HEK293 (cell line): ENCODE data around the gene MMP11.
"Not testable (repeated sequence)": the region's sequence is repeated elsewhere in the genome, so short reads cannot be mapped to it uniquely, and the experiment has no call there.

Experiments used
- CTCF ChIA-PET: fragments of 350-600 bp; formaldehyde crosslinking; extraction: SDS; loops from one replicate; lab custom pipeline; 2021; ENCODE audit warnings: antibody characterized with exemption; lab: Yijun Ruan, JAX
- POLR2A ChIA-PET: fragments of 300-600 bp; formaldehyde crosslinking; extraction: SDS; loops from one replicate; lab custom pipeline; 2020; ENCODE audit warnings: antibody characterized with exemption, inconsistent platforms; lab: Yijun Ruan, JAX
- H3K27ac ChIP-seq: fragments of 200-500 bp; sonication (Bioruptor generic); 2 replicates; pipeline ENCODE4 v1.5.1; 2014; ENCODE audit warnings: low read depth, low read length, control low read depth, inconsistent platforms; ENCODE audit errors: extremely low read depth
- H3K36me3 ChIP-seq, 2 experiments: fragments of 200-500 bp in 1 of 2; sonication (Bioruptor generic) in 1 of 2; 1 replicate in 1 of 2; 2 replicates in 1 of 2; pipeline ENCODE4 v1.5.1; 2014 to 2017; ENCODE audit warnings: inconsistent platforms in 2 of 2, low read length in 2 of 2; ENCODE audit not compliant: control insufficient read depth in 2 of 2, insufficient read depth in 1 of 2
- H3K4me1 ChIP-seq: fragments of 200-500 bp; sonication (Bioruptor generic); 2 replicates; pipeline ENCODE4 v1.5.1; 2014; ENCODE audit warnings: mild to moderate bottlenecking, low read length, inconsistent platforms; ENCODE audit not compliant: control insufficient read depth, insufficient read depth
- H3K4me3 ChIP-seq: 2 replicates; pipeline ENCODE4 v1.5.1; 2011; ENCODE audit warnings: low read depth, mild to moderate bottlenecking, control low read depth, low read length, moderate library complexity
- H3K9me3 ChIP-seq: fragments of 200-500 bp; sonication (Bioruptor generic); 2 replicates; pipeline ENCODE4 v1.5.1; 2014; ENCODE audit warnings: low read depth, low read length, inconsistent platforms; ENCODE audit not compliant: control insufficient read depth, insufficient read depth
- GLIS2 ChIP-seq: fragments of 450-650 bp; formaldehyde crosslinking; IDR thresholded peaks from 2 replicates; pipeline ENCODE4 v1.5.1; 2016; ENCODE audit warnings: missing biosample characterization, missing genetic modification characterization
- KLF10 ChIP-seq: fragments of 450-650 bp; IDR thresholded peaks from 2 replicates; pipeline ENCODE4 v1.5.1; 2018; ENCODE audit warnings: missing biosample characterization, mild to moderate bottlenecking, missing genetic modification characterization
- MYNN ChIP-seq: fragments of 450-650 bp; formaldehyde crosslinking; IDR thresholded peaks from 2 replicates; pipeline ENCODE4 v1.5.1; 2016; ENCODE audit warnings: missing biosample characterization, missing genetic modification characterization, borderline replicate concordance
- PRDM1 ChIP-seq: fragments of 450-650 bp; formaldehyde crosslinking; IDR thresholded peaks from 2 replicates; pipeline ENCODE4; 2016; ENCODE audit warnings: missing biosample characterization, missing genetic modification characterization
- SP2 ChIP-seq: fragments of 450-650 bp; formaldehyde crosslinking; IDR thresholded peaks from 2 replicates; pipeline ENCODE4 v1.5.1; 2016; ENCODE audit warnings: missing biosample characterization, missing genetic modification characterization
- SP3 ChIP-seq: fragments of 450-650 bp; formaldehyde crosslinking; IDR thresholded peaks from 2 replicates; pipeline ENCODE4 v1.5.1; 2016; ENCODE audit warnings: missing biosample characterization, missing genetic modification characterization
- WT1 ChIP-seq: fragments of 450-650 bp; formaldehyde crosslinking; IDR thresholded peaks from 2 replicates; pipeline ENCODE4 v1.5.1; 2016; ENCODE audit warnings: missing biosample characterization, missing genetic modification characterization
- ZFP41 ChIP-seq: fragments of 450-650 bp; formaldehyde crosslinking; IDR thresholded peaks from 2 replicates; pipeline ENCODE4 v1.5.1; 2016; ENCODE audit warnings: missing biosample characterization, missing genetic modification characterization, borderline replicate concordance
- ZNF292 ChIP-seq: fragments of 450-650 bp; formaldehyde crosslinking; IDR thresholded peaks from 2 replicates; pipeline ENCODE4 v1.5.1; 2016; ENCODE audit warnings: low read depth, missing biosample characterization, missing genetic modification characterization, borderline replicate concordance
- ZNF335 ChIP-seq: fragments of 450-650 bp; formaldehyde crosslinking; conservative IDR thresholded peaks from 2 replicates; pipeline ENCODE4 v1.5.1; 2016; ENCODE audit warnings: missing biosample characterization, missing genetic modification characterization
- ZNF341 ChIP-seq: fragments of 450-650 bp; formaldehyde crosslinking; IDR thresholded peaks from 2 replicates; pipeline ENCODE4; 2016; ENCODE audit warnings: low read depth, missing biosample characterization, missing genetic modification characterization
- ZNF501 ChIP-seq: fragments of 450-650 bp; formaldehyde crosslinking; IDR thresholded peaks from 2 replicates; pipeline ENCODE4 v1.5.1; 2016; ENCODE audit warnings: missing biosample characterization, missing genetic modification characterization
- ZNF664 ChIP-seq: fragments of 450-650 bp; formaldehyde crosslinking; IDR thresholded peaks from 2 replicates; pipeline ENCODE4 v1.5.1; 2016; ENCODE audit warnings: missing biosample characterization, missing genetic modification characterization
- ZNF837 ChIP-seq: fragments of 450-650 bp; formaldehyde crosslinking; IDR thresholded peaks from 2 replicates; pipeline ENCODE4 v1.5.1; 2016; ENCODE audit warnings: missing biosample characterization, missing genetic modification characterization
- ZSCAN30 ChIP-seq: fragments of 450-650 bp; IDR thresholded peaks from 2 replicates; pipeline ENCODE4 v1.5.1; 2018; ENCODE audit warnings: missing biosample characterization, mild to moderate bottlenecking, missing genetic modification characterization, moderate library complexity
- ZXDB ChIP-seq: fragments of 450-650 bp; formaldehyde crosslinking; IDR thresholded peaks from 2 replicates; pipeline ENCODE4 v1.5.1; 2016; ENCODE audit warnings: missing biosample characterization, missing genetic modification characterization
- TF ChIP-seq, protein P1 (sequence below): fragments of 450-650 bp; formaldehyde crosslinking; IDR thresholded peaks from 2 replicates; pipeline ENCODE4 v1.5.1; 2016; ENCODE audit warnings: missing biosample characterization, missing genetic modification characterization
- TF ChIP-seq, protein P2 (sequence below): fragments of 450-650 bp; formaldehyde crosslinking; IDR thresholded peaks from 2 replicates; pipeline ENCODE4 v1.5.1; 2016; ENCODE audit warnings: missing biosample characterization, missing genetic modification characterization
- TF ChIP-seq, protein P3 (sequence below): fragments of 450-650 bp; formaldehyde crosslinking; optimal IDR thresholded peaks from 2 replicates; pipeline ENCODE3; 2016; ENCODE audit warnings: missing biosample characterization, mild to moderate bottlenecking, missing genetic modification characterization

MMP11 gene, protein sequence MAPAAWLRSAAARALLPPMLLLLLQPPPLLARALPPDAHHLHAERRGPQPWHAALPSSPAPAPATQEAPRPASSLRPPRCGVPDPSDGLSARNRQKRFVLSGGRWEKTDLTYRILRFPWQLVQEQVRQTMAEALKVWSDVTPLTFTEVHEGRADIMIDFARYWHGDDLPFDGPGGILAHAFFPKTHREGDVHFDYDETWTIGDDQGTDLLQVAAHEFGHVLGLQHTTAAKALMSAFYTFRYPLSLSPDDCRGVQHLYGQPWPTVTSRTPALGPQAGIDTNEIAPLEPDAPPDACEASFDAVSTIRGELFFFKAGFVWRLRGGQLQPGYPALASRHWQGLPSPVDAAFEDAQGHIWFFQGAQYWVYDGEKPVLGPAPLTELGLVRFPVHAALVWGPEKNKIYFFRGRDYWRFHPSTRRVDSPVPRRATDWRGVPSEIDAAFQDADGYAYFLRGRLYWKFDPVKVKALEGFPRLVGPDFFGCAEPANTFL

DNA sequence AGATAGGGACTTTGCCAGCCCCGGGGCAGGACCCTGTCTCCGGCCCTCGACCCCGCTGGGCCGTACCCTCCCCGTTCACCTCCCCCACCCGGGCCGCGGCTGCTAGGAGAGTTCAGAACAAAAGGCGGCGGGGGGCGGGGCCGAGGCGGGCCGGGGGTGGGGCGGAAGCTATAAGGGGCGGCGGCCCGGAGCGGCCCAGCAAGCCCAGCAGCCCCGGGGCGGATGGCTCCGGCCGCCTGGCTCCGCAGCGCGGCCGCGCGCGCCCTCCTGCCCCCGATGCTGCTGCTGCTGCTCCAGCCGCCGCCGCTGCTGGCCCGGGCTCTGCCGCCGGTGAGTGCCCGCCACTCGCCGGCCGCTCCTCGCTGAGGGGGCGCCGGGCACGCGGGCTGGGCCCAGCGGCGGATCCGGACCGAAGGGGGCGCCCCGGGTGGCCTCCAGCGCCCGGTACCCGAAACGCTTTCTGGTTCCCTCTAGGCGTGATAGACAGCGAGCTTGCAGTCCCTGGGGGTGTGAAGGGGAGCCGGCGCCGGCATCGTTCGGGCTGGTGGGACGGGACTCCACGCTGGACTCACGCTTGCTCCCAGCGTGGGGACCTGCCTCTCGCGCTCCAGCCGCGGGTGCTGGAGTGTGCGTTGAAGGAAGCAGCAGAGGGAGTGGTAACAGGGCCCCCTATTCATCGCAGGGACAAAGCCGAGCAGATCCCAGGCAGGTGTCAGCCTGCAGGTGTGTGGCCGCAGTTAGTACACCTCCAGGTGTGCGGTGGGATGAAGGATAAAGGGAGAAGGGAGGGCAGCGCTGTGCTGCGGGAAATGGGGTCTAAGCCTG, at the start of gene MMP11:
Gene MMP11 (plus strand): TSS at position 201 of the 825 bp plus-strand sequence. CDS start 22 bp downstream, at position 223.
- 0 out of 2 replicates have a peak, but pooled peaks have one; percentile 52 for TF ChIP-seq KLF10 (tag by site-specific recombination)
- 0 out of 2 replicates have a peak, but pooled peaks have one; percentile 6 for TF ChIP-seq ZNF335 (tag by site-specific recombination)
- peak; percentile 36 for TF ChIP-seq GLIS2 (tag by site-specific recombination)
- no peak for TF ChIP-seq ZSCAN30 (tag by site-specific recombination)
- TF ChIP-seq, protein P1, sequence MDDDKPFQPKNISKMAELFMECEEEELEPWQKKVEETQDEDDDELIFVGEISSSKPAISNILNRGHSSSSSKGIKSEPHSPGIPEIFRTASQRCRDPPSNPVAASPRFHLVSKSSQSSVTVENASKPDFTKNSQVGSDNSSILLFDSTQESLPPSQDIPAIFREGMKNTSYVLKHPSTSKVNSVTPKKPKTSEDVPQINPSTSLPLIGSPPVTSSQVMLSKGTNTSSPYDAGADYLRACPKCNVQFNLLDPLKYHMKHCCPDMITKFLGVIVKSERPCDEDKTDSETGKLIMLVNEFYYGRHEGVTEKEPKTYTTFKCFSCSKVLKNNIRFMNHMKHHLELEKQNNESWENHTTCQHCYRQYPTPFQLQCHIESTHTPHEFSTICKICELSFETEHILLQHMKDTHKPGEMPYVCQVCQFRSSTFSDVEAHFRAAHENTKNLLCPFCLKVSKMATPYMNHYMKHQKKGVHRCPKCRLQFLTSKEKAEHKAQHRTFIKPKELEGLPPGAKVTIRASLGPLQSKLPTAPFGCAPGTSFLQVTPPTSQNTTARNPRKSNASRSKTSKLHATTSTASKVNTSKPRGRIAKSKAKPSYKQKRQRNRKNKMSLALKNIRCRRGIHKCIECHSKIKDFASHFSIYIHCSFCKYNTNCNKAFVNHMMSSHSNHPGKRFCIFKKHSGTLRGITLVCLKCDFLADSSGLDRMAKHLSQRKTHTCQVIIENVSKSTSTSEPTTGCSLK (tag by site-specific recombination) = no peak
- peak; percentile 30; the same call in 1 of the 2 replicates for TF ChIP-seq SP3 (tag by site-specific recombination)
- no peak for TF ChIP-seq ZNF292 (tag by site-specific recombination)
- TF ChIP-seq ZNF501 = no peak
- TF ChIP-seq, protein P2, sequence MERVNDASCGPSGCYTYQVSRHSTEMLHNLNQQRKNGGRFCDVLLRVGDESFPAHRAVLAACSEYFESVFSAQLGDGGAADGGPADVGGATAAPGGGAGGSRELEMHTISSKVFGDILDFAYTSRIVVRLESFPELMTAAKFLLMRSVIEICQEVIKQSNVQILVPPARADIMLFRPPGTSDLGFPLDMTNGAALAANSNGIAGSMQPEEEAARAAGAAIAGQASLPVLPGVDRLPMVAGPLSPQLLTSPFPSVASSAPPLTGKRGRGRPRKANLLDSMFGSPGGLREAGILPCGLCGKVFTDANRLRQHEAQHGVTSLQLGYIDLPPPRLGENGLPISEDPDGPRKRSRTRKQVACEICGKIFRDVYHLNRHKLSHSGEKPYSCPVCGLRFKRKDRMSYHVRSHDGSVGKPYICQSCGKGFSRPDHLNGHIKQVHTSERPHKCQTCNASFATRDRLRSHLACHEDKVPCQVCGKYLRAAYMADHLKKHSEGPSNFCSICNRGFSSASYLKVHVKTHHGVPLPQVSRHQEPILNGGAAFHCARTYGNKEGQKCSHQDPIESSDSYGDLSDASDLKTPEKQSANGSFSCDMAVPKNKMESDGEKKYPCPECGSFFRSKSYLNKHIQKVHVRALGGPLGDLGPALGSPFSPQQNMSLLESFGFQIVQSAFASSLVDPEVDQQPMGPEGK = 0 out of 2 replicates have a peak, but pooled peaks have one; percentile 29
- TF ChIP-seq, protein P3, sequence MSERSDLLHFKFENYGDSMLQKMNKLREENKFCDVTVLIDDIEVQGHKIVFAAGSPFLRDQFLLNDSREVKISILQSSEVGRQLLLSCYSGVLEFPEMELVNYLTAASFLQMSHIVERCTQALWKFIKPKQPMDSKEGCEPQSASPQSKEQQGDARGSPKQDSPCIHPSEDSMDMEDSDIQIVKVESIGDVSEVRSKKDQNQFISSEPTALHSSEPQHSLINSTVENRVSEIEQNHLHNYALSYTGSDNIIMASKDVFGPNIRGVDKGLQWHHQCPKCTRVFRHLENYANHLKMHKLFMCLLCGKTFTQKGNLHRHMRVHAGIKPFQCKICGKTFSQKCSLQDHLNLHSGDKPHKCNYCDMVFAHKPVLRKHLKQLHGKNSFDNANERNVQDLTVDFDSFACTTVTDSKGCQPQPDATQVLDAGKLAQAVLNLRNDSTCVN = peak; percentile 17
- Histone ChIP-seq H3K36me3 (no peaks in the 10 kb centered on the region), H3K9me3 (no peaks in the 10 kb centered on the region), H3K4me3 (no peak within 1 kb of the TSS; the same call in 1 of the 2 replicates), H3K4me1 (peaks cover 3% of the 10 kb centered on the region), H3K27ac (no peak within 1 kb of the TSS; the same call in 1 of the 2 replicates)
- CTCF ChIA-PET = interaction anchor here (0.9 to 2.0 kb wide), 3 partner anchors 77 to 122 kb away, joined by 3 to 8 read pairs (median 5); partner anchors contain the start of gene MIF
- POLR2A ChIA-PET = interaction anchor here (1.0 kb wide), 1 partner anchor 73 kb away, joined by 3 read pairs; no protein-coding TSS in a partner anchor

DNA sequence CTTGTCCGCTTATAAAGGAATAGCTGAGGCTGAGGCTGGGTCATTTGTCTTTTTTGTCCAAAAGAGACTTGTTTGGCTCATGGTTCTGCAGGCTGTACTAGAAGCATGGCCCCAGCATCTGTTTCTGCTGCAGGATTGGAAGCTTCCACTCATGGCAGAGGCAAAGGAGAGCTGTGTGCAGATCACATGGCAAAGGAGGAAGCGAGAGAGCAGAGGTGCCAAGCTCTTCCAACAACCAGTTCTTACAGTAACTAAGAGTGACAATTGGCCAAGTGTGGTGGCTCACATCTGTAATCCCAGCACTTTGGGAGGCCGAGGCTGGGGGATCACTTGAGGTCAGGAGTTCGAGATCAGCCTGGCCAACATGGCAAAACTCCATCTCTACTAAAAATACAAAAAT, 44.5 kb upstream of the MMP11 start:
- H3K4me1 ChIP-seq, H3K4me3 ChIP-seq, H3K9me3 ChIP-seq, H3K36me3 ChIP-seq, H3K27ac ChIP-seq: not testable (repeated sequence)
- CTCF ChIA-PET = interaction anchor here (1.4 kb wide), 1 partner anchor 23 kb away, joined by 3 read pairs; the partner anchor contains the start of gene ZNF70
- POLR2A ChIA-PET = interaction anchor here (0.9 kb wide), 2 partner anchors 9 to 13 kb away, joined by 3 read pairs; no protein-coding TSS in a partner anchor
- TF ChIP-seq ZNF341 (tag by site-specific recombination) = peak; percentile 53

DNA sequence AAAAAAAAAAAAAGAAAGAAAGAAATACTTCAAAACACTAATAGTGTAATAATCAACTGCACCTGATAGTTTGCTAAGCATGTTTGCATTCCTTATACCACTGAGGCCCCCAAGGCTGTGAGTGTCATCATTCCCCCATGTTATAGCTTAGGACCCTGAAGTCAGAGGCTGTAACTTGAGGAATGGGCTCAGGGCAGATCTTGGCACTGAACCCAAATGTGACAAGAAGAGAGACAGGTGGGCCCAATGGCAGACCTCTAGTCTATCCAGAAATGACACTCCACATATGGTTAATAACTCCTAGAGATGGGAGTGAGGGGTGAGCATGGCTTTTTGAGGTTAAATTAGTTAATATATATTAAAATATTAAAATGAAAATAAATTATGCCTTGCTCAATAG, 35.0 kb upstream of the MMP11 start:
- peaks cover 0 to 15% of the 10 kb centered on the region in 2 experiments; a peak in 2 of 3 replicates for H3K36me3 ChIP-seq
- H3K4me3 ChIP-seq = no peak overlapping the region
- TF ChIP-seq ZXDB = no peak
- TF ChIP-seq ZNF501 = no peak
- TF ChIP-seq MYNN (tag by site-specific recombination) = no peak
- TF ChIP-seq ZNF664 = peak; percentile 32; the same call in 1 of the 2 replicates
- TF ChIP-seq ZNF837 (tag by site-specific recombination) = no peak
- TF ChIP-seq PRDM1 (tag by site-specific recombination) = no peak
- no peak for TF ChIP-seq ZFP41
- TF ChIP-seq SP2 (tag by site-specific recombination) = no peak
- no peak for TF ChIP-seq WT1 (tag by site-specific recombination)
- H3K9me3 ChIP-seq = no peaks in the 10 kb centered on the region
- POLR2A ChIA-PET = interaction anchor here (1.1 to 1.4 kb wide), 2 partner anchors 13 to 16 kb away, joined by 3 to 4 read pairs; partner anchors contain the start of gene ZNF70
- CTCF ChIA-PET = no interaction called here
- no peak overlapping the region for H3K27ac ChIP-seq
- H3K4me1 ChIP-seq = no peaks in the 10 kb centered on the region
